HG02642 (cell line): ENCODE results near the gene HK1.
A peak's percentile ranks its signal among the peaks of the same experiment; 100 is the strongest.
"Not testable (repeated sequence)": the region's sequence is repeated elsewhere in the genome, so short reads cannot be mapped to it uniquely, and the experiment has no call there.

Experiments
- ATAC-seq: cut with Tn5 transposase; IDR thresholded peaks from one replicate; pipeline ENCODE4 v1.9.1; 2021; ENCODE audit warnings: mild to moderate bottlenecking; ENCODE audit not compliant: unreplicated experiment, poor library complexity

HK1 gene

DNA sequence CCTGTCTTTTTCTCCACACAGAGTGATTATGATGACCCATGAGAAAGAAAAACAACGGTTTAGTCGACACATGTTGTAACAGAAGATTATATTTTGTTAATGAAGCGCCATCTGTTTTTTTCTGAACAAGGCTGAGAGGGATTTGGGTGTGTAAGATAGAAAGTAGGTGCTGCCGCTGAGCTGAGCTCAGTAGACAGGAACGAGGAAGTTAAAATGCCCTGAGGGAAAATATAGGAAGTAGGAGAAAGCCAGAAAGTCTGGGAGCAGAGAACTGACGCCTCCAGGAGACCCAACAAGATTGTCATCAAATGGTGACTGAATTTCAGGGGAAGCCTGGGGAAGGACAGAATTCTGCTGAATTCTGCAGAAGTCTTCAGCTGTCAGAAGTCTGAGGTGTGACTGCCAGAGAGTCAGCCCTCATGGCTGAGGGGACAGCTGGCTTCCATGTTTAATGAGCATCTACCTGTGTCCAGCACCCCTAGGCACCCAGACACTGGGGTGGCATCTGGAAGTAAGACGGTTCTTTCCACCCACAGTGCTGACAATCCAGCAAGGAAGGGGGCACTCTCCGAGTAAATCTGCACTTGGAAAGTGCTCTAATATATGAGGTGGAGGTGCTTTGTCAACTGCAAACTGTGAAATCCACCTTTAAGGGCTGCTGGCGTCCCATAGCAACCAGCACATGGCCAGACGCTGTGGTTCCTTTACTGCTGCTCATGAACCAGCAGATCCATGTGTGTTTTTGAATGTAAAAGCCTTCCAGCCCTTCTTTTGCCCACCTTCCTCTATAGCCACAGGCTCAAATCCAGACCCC is 160.4 kb downstream of the HK1 start:
- ATAC-seq: no peak

DNA sequence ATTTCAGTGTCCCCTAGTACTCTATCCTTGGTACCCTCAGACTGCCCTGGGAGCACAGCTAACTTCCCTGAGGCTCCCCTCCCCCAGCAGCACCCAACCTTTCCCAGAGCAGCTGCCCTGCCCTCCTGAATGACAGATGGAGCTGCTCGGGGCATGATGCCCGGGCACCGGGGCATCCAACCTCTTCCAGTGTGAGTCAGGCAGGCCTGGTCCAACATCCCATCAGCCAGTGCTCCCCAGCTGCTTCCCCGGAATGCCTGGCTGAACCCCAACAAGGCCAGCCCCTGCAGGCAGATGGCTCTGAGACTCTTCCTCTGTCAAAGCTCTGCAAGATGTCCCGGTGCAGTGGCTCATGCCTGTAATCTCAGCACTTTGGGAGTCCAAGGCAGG is 161.0 kb downstream of the HK1 start:
- no peak for ATAC-seq

DNA sequence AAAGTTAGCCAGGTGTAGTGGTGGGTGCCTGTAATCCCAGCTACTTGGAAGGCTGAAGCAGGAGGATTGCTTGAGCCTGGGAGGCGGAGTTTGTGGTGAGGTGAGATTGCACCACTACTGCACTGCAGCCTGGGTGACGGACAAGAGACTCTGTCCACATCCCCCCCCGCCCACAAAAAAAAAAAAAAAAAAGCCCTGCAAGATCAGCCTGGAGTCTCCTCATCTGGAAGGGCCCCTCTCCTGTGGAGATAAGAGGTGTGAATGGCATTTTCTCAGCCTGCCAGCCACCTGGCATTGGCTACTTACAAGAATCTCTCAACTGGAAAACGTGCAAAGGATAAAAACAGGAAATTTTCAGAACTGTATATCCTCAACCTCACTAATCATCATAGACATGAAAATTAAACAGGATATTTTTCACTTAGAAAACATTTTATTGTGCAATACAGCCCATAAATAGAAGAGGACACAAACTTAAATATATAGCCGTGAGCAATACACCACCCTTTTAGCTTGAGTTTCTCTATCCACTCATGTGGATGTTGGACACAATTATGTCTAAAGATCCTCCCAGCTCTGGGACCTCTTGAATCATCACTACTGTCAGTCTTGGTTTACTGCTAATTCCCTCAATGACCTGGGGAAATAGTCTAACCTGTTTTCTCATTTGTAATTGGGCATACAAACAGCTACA is 161.7 kb downstream of the HK1 start:
- no peak for ATAC-seq

- no peak for ATAC-seq
Observed at GRCh38 chr10:69443354-69443753, 165.1 kb downstream of the HK1 start.

DNA sequence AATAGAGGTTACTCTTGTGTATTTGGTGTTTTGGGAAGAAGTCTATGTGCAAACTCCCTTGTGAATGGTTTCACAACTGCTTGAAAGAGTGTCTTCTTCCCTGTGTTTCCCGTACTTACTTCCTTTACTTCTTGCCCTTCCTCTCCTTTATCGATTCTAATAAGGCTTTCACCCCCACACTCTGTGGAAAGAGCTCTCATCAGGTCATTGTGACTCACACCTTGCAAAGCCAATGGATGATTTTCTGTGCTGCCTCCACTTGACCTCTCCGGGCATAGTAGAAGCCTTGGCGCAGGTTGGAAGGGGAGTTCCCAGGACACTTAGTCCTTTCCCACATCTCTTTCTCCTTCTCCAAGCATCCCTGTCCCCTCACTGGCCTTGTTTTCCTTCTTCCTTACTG is 166.7 kb downstream of the HK1 start:
- no peak for ATAC-seq

DNA sequence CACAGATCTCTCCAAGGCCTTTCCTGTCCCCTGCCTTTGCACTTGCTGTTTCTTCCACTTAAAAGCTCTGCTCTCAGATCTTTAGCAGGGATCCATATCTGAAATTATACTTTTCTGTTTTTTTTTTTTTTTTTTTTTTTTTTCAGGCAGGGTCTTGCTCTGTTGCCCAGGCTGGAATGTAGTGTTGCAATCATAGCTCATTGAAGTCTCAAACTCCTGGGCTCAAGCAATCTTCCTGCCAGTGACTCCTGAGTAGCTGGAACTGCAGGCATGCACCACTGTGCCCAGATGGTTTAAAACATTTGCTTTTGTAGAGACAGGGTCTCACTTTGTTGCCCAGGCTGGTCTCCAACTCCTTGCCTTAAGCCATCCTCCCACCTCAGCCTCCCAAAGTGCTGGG is 167.9 kb downstream of the HK1 start:
- ATAC-seq: no peak

- no peak for ATAC-seq
Observed at GRCh38 chr10:69446650-69447151, 168.4 kb downstream of the HK1 start.

DNA sequence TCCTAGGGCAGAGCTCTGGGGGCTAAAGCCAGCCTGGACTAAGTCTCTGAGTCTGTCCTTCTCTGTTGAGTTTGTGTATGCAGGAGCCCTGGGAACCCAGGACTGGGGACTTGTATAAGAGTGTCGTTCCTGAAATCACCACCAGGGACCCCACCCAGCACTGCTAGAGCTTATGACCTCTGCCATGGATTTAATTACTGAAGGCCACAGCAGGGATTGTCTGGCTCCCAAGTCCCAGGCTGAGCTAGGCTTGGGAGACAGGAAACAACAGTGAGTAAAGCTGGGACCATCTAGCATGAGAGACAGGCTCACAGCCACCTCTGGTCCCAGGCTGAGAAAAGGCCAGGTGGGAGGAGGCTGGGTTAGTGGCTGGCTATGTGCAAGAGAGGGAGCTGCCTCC is 171.5 kb downstream of the HK1 start:
- ATAC-seq: no peak

GRCh38 chr10:69450395-69450794 is 172.1 kb downstream of the HK1 start:
- ATAC-seq: not testable (repeated sequence)

DNA sequence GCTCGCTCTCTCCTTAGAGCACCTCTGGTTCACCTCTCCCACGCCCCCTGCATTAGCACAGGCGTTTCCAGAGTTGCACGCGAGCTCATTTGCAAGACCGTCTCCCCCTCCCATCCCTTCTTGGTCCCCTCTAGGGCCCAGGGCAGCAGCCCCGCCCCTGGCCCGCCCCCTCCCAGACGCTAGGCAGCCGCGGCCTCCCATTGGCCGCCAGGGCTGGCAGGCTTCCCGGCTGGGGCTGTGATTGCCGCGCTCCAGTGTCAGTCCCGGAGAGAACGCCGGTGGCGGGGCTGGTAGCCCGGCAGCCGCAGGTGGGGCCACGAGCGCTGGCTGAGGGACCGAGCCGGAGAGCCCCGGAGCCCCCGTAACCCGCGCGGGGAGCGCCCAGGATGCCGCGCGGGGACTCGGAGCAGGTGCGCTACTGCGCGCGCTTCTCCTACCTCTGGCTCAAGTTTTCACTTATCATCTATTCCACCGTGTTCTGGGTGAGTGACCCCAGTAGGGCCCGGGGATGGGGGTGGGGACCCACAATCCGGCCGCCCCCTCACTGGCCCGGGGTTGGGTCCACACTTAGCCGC is 173.0 kb downstream of the HK1 start, which contains the start of gene TSPAN15:
Gene TSPAN15 (plus strand): TSS at position 257 of the 575 bp plus-strand sequence. CDS start 130 bp downstream, at position 387.
- ATAC-seq: peak; percentile 87
